NCI-H2081 (cell line): Measurements from ENCODE around the gene CDH13.
A peak's percentile ranks its signal among the peaks of the same experiment; 100 is the strongest.

Source experiments
- DNase-seq, 2 experiments: peaks; one replicate each; lab custom pipeline; 2025; lab: John Stamatoyannopoulos, UW

Gene CDH13

GRCh38 chr16:82652826-82653225 is 26.1 kb downstream of the CDH13 start:
- DNase-seq, result no peak

DNA sequence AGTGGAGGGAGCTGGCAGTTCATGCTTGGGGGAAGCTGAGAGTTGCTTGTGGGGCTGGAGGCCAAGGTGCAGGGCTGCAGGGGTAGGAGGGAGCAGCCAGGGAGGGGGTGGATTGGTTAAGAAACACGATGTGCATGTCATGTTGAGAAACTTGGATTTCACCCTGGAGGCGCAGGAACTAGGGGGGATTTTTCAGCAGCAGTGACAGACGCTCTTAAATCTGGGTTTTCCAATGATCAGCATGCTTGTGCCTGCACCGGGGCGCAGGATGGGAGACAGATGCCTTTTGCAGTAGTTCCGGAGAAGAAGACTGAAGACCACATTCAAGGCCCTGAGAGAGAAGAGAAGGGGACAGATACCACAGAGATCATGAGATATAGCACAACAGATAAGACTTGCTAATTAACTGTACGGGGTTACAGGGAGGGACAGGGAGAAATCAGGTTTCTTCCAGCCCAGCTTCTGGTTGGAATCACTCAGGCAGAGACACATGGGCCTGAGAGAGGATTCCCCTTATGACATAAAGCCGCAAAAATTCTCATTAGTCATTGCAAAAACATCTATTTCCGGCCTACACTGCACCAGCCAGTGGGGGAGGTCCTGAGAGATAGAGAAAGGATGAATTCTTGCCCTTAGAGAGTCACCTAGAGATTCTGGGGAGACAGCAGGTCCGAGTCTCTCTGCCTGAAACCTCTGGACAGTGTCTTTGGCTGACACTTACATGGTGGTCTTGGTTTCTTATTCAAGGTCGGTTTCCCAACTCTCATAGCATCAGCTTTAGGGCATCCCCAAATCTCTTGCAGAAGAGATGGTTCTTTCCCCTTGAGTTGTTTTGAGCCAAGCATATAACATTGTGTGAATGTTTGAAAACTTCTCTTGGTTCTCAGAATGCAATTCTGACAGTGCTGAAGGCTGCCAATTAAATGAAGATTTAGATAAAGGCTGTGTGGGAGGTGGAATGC is 27.1 kb downstream of the CDH13 start:
- DNase-seq, result no peak

DNA sequence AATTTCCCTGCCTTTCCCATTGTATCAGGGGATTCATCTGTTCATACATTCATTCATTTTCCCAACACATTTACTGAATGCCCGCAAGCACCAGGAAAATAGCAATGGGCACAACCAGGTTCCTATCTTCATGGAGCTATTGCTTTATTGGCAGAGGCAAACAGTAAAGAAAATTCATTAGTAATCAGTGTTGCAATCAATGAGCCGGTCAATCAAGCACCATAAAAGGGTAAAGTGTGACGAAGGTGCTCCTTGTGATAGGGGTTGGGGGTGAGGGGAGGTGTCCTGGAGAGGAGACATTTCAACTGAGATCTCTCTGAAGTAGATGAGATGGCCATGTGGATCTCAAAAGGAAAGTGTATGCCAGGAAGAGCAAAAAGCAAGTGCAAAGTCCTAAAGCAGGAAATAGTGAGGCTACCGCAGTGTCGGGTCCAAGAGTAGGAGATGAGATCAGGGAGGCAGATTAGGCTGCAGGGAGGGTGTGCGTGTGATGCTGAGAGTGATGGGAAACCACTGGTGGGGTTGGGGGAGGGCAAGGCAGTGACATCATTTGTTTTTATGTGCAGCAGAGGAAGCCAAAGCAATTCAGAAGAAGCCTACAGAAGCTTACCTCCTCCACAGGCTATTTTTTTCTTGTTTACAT is 28.4 kb downstream of the CDH13 start:
- no peak for DNase-seq

GRCh38 chr16:82655720-82656490 is 29.1 kb downstream of the CDH13 start:
- no peak for DNase-seq

- no peak for DNase-seq
These were observed 30.5 kb downstream of the CDH13 start for GRCh38 chr16:82657239-82657638.

- DNase-seq, result no peak
These were observed 31.0 kb downstream of the CDH13 start for GRCh38 chr16:82657786-82658185.

- DNase-seq, result no peak
These were observed 32.0 kb downstream of the CDH13 start for GRCh38 chr16:82658796-82659195.

DNA sequence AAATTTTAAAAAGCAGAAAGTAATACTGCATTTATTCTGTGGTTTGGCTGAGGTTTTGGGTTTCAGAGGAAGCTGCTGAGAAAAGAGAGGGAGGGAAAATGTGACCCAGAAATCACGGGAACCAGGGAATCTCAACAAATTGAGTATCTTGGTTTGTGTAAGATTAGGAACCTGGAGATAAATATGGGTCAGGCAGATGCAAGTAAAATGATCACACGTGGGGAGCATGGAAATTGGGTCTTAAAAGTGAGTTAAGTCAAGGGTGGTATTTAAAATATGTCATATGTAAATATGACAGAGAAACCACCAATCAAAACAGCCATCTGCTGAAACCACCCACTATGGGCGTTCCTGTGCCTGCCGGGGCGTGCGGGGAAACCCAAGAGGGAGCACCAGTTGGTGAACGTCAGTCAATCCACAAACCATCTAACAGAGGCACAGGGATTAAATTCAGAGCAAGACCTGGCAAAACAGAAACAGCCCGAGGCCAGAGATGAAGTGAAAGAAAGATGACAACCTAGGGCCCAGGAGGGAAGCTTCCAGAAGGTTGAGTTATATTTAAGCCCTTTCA is 33.4 kb downstream of the CDH13 start:
- no peak for DNase-seq

DNA sequence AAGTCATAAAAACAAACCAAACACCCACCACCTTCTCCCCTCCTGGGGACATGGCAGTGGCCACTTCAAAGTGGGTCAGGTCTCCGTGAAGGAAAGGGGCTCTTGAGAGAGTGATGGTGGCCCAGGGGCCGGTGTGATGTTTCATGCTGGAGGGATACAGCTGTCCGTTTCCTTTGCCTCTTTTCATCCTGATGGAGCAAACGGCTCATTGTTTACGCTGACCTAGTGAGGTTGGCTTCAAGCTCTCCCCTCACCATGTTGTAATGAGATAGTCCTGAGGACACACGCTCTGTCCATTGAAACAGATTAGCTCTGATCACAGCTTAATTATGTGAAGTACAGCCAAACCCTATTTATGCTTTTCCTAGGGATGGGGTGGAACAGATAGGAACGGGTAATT is 34.2 kb downstream of the CDH13 start:
- peak in 1 of 2 experiments; percentile 1 for DNase-seq

DNA sequence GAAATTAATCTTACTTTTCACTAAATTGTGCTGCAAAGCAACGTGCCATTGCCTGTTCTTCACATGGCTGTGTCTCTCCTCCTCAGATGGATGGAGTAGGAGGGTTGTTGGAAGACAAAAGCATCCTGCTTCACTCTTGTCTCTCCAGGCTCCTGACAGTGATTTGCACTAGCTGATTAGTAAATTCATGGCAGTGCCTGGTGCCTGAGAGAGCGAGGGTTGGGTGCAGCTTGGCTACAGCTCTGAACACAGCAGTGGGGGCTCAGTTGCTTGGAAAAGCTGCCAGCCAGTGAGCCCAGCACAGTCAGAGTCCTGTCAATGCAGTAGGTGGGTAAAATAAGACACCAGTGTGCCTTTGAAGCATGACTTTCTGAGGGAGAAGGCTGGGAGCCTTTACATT is 37.4 kb downstream of the CDH13 start:
- DNase-seq, result no peak

DNA sequence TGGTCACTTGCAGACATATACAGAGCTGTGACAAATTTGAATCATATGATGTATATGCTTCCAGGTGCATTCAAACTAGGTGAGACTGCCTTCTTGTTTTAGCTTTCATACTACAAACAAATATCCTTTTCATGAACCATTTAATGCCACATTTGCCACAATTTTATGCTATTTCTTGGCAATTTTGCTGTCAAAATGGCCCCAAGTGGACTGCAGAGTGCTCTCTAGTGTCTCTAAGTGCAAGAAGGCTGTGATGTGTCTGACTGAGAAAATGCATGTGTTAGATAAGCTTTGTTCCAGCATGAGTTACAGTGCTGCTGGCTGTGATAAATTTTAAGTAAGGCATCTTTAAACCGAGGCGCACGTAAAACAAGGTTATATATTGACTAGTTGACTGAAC is 38.3 kb downstream of the CDH13 start:
- DNase-seq, result no peak

GRCh38 chr16:82667437-82667836 is 40.7 kb downstream of the CDH13 start:
- no peak for DNase-seq

- DNase-seq, result no peak
These were observed 41.3 kb downstream of the CDH13 start for GRCh38 chr16:82668094-82668493.

DNA sequence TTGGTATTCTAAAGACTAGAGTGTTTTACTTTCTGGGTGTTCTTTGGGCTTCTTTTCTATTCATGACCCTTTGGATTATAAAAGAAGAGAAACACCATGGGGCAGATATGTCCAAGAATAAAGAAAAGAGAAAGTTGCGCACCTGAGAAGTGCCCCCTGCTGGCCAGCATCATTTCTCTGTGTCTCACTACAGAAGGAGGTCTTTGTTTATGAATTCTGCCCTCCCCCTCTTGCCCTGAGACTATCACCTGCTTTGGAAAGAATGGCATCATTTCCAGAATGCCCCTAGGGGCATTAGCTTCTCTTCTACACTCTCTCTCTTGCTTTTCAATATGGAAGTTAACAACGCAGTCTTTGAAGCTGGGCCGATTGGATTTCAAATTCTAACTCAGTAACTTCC is 45.0 kb downstream of the CDH13 start:
- DNase-seq, result no peak

DNA sequence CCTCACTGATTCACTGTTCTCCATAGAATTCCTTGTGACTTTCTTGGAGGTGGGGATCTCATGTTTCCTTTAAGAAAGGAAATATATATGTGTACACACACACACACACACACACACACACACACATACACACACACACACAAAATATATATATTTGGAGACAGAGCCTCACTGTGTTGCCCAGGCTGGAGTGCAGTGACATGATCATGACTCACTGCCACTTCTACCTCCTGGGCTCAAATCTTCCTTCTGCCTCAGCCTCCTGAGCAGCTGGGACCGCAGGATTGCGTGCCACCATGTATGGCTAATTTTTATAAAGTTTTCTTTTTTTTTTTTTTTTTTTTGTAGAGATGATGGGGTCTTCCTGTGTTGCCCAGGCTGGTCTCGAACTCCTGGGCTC is 45.9 kb downstream of the CDH13 start:
- DNase-seq, result no peak

DNA sequence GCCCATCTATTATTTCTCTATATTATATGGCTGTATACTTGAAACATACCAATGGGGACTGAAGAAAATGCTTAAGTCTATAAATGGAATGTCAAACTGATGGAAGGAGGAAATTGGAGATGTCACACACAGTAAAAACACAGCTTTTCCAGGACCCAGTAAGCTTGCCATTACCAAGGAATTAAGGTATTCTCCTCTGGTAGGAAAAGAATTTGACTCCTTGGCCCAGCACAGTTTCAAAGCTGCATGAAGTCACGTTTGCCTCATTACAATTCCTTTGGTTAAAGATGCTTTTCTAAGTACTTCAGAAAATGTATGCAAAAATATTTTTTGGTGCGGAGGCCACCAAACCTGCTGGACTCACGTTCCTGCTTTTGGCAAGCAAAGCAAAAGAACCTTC is 48.5 kb downstream of the CDH13 start:
- DNase-seq, result no peak

GRCh38 chr16:82681592-82681991 is 54.8 kb downstream of the CDH13 start:
- peak; percentile 1 to 25 for DNase-seq

GRCh38 chr16:82682767-82683166 is 56.0 kb downstream of the CDH13 start:
- no peak for DNase-seq

GRCh38 chr16:82684256-82684655 is 57.5 kb downstream of the CDH13 start:
- DNase-seq, result no peak

- no peak for DNase-seq
These were observed 58.8 kb downstream of the CDH13 start for GRCh38 chr16:82685526-82685925.

DNA sequence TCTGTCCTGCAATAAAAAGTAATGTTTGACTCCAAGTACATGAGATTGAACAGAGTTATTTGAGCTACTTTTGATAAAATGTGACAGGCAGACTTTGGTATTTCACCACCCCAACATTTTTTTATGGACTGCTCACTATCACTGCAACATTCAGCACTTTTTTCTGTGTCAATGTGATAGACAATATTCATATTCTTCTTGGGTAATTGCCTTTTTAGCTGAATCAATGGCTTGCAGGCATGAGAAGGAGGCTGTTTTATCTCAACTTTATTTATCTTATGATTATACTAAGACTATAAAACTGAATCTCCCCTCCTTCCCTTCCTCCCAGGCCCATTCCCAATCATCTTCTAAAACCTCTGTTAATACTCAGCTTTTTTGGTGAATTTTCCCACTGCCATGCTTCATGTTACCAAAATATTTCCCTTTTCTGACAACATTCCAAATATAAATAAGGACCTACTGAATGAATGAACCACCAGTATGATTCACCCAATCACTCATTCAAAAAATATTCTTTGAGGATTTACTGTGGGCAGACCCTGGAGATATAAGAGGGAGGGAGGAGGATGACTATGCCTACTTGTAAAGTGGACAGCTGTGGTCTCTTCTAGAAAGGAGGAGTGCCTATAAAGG is 67.6 kb downstream of the CDH13 start:
- DNase-seq, result no peak

DNA sequence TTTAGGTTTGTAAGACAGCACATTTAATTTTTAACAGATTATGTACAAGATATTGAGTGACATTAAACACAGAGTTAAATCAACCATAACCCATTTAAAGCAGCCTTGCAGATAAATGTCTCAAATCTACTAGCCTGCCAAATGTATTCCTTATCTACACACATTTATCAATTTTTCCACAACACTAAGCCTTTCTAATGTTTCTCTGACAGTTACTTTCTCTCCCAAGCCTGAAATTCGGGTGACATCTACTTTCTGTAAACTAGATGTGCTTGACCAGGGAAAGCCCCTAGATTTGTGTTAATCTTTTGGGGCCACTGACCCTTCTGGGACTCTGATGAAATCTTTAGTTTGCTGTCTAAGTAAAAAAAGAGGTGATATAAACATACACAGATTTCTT is 69.0 kb downstream of the CDH13 start:
- no peak for DNase-seq
